Chondrocyte (in vitro differentiated cells): ENCODE measurements around the gene NRXN2. TPM values are rescaled to one million over a fixed set of nuclear protein-coding genes. Genes with fewer than 3 reads are reported as not detected.

Experiments used
- DNase-seq: peaks from one replicate; pipeline ENCODE4 v3.0.0; 2021; ENCODE audit warnings: mixed read lengths, low spot score
- H3K27ac Mint-ChIP-seq: one replicate; pipeline ENCODE4 v1.8.0; 2021; ENCODE audit warnings: mild to moderate bottlenecking, moderate library complexity, mixed read lengths; ENCODE audit not compliant: unreplicated experiment
- H3K27me3 Mint-ChIP-seq: 2 replicates; pipeline ENCODE4 v1.8.0; 2021; ENCODE audit warnings: low read depth, mixed read lengths
- H3K36me3 Mint-ChIP-seq: 2 replicates; pipeline ENCODE4 v1.8.0; 2021; ENCODE audit warnings: low read depth, mixed read lengths
- H3K4me1 Mint-ChIP-seq: 2 replicates; pipeline ENCODE4 v1.8.0; 2021; ENCODE audit warnings: low read depth, mild to moderate bottlenecking, mixed read lengths
- H3K4me3 Mint-ChIP-seq: one replicate; pipeline ENCODE4 v1.8.0; 2021; ENCODE audit warnings: mild to moderate bottlenecking, moderate library complexity, mixed read lengths; ENCODE audit not compliant: unreplicated experiment
- H3K9me3 Mint-ChIP-seq: 2 replicates; pipeline ENCODE4 v1.8.0; 2021; ENCODE audit warnings: low read depth, mixed read lengths
- CTCF ChIP-seq: fragments of 200-600 bp; sonication (generic); IDR thresholded peaks from 2 replicates; pipeline ENCODE4 v1.5.0; 2021; ENCODE audit warnings: antibody characterized with exemption, mild to moderate bottlenecking, moderate library complexity
- total RNA-seq: library from RNA; stranded (reverse); gene quantifications from 3 replicates; pipeline ENCODE4 v1.2.1, GENCODE V29; 2021

The NRXN2 gene
- total RNA-seq, 1 donor from 2014 or later, result 1.8 TPM

GRCh38 chr11:64608636-64609035 is 114.4 kb downstream of the NRXN2 start:
- Mint-ChIP-seq H3K9me3 (no peaks in the 10 kb centered on the region), H3K27me3 (peaks cover 16% of the 10 kb centered on the region), H3K4me1 (peaks cover 4% of the 10 kb centered on the region), H3K27ac (no peak overlapping the region), H3K4me3 (no peak overlapping the region), H3K36me3 (no peaks in the 10 kb centered on the region)
- TF ChIP-seq CTCF, result no peak
- DNase-seq, result peak; percentile 56

- Mint-ChIP-seq H3K4me1 (peaks cover 4% of the 10 kb centered on the region), H3K36me3 (no peaks in the 10 kb centered on the region), H3K4me3 (no peak overlapping the region), H3K9me3 (no peaks in the 10 kb centered on the region), H3K27me3 (peaks cover 16% of the 10 kb centered on the region), H3K27ac (no peak overlapping the region)
- no peak for TF ChIP-seq CTCF
- no peak for DNase-seq
These were observed 115.0 kb downstream of the NRXN2 start for GRCh38 chr11:64608046-64608445.

- TF ChIP-seq CTCF, result no peak
- no peaks in the 10 kb centered on the region for H3K36me3 Mint-ChIP-seq
- H3K4me1 Mint-ChIP-seq, result peaks cover 4% of the 10 kb centered on the region
- peaks cover 16% of the 10 kb centered on the region for H3K27me3 Mint-ChIP-seq
- H3K9me3 Mint-ChIP-seq, result no peaks in the 10 kb centered on the region
- DNase-seq, result peak; percentile 89
- H3K4me3 Mint-ChIP-seq, result no peak overlapping the region
- no peak overlapping the region for H3K27ac Mint-ChIP-seq
These were observed 115.5 kb downstream of the NRXN2 start for GRCh38 chr11:64607381-64607985.

GRCh38 chr11:64606796-64607380 is 116.1 kb downstream of the NRXN2 start:
- no peak overlapping the region for H3K4me3 Mint-ChIP-seq
- no peak for TF ChIP-seq CTCF
- H3K9me3 Mint-ChIP-seq, result no peaks in the 10 kb centered on the region
- H3K27me3 Mint-ChIP-seq, result peaks cover 16% of the 10 kb centered on the region
- H3K4me1 Mint-ChIP-seq, result peaks cover 4% of the 10 kb centered on the region
- no peaks in the 10 kb centered on the region for H3K36me3 Mint-ChIP-seq
- H3K27ac Mint-ChIP-seq, result no peak overlapping the region
- peak; percentile 84 for DNase-seq

- peaks cover 4% of the 10 kb centered on the region for H3K4me1 Mint-ChIP-seq
- no peaks in the 10 kb centered on the region for H3K36me3 Mint-ChIP-seq
- TF ChIP-seq CTCF, result no peak
- peak; percentile 62 for DNase-seq
- H3K27ac Mint-ChIP-seq, result no peak overlapping the region
- peaks cover 16% of the 10 kb centered on the region for H3K27me3 Mint-ChIP-seq
- no peaks in the 10 kb centered on the region for H3K9me3 Mint-ChIP-seq
- no peak overlapping the region for H3K4me3 Mint-ChIP-seq
These were observed 117.1 kb downstream of the NRXN2 start for GRCh38 chr11:64605656-64606585.
